GM21528 (cell line): ENCODE data around the gene LRRC40.

Experiments used
- ATAC-seq: cut with Tn5 transposase; IDR thresholded peaks from one replicate; pipeline ENCODE4 v1.9.1; 2021; ENCODE audit warnings: mild to moderate bottlenecking, moderate library complexity; ENCODE audit not compliant: unreplicated experiment, low FRiP score

Gene LRRC40

DNA sequence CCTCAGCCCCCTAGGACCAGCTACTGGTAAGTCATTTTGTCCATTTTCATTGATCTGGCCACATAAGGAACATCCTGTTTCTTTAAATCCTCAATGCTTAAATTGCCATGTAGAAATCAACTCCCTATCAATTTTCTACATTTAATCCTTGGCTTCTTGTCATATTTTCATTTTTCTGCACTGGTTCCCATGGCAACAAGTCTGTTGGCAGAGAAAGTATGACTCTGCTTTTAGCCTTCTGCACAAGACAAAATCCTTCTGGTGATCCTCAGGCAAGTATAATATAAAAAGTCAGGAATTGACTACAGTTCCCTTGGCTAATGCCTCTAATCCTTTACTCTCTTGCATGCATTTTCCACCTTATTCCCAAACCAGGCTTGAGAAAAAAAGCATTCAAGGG is 65.0 kb downstream of the LRRC40 start:
- no peak for ATAC-seq

- no peak for ATAC-seq
These were observed 71.2 kb downstream of the LRRC40 start for GRCh38 chr1:70134148-70134547.

DNA sequence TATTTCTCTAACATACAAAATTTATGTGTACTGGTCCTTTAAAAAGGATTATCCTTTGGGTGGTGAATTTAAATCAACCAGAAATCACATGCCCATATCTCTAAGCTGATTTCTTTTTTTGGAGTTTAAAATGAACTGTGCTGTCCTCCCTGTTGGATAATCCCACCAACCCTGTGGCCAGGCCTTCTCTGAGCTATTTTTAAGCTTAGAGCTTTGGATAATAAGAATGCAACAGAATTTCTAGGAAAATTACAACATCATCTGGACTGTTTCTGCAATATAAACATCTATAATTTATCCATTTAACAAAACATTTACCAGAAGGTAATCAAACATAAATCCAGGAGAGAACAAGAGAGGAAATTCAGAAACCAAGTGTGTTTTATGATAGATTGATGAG is 88.3 kb downstream of the LRRC40 start:
- ATAC-seq: no peak

GRCh38 chr1:70115315-70115714 is 90.1 kb downstream of the LRRC40 start:
- ATAC-seq: no peak

DNA sequence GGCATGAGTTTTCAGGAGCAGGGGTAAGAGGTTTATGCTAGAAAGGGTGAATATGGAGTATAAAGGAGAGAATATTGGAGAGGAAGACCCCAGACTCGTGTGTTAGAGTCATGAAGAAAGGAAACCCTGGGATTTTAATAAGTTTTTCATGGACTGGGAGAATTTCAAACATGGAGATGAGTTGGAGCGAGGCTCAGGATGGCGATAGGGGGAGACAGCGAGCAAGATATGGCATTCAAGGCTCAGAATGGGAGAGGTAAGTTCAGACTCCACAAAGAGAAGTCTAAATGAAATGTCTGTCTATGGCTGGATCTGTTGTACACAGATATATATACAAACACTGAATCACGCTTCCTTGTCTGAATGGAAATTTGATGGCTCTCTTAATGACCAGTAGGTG is 92.5 kb downstream of the LRRC40 start:
- no peak for ATAC-seq

DNA sequence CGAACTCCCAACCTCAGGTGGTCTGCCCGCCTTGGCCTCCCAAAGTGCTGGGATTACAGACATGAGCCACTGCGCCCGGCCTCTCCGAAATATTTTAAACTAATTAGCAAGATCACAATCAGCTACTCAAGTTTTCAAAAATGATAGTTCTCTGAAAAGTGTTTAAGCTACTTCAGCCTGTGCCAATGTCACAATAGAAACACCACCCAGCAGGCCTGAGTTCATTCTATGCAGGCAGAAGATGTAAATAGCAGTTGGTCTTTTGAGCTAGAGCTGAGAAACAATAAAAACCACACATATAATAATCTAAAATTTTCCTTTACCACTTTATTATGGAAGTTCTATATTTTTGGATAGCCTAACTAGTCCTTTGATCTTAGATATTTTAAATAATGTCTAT is 96.1 kb downstream of the LRRC40 start:
- no peak for ATAC-seq

GRCh38 chr1:70103770-70104169 is 101.6 kb downstream of the LRRC40 start:
- ATAC-seq: no peak

- no peak for ATAC-seq
These were observed 103.6 kb downstream of the LRRC40 start for GRCh38 chr1:70101774-70102173.

GRCh38 chr1:70101231-70101630 is 104.1 kb downstream of the LRRC40 start:
- no peak for ATAC-seq
